K562 (cell line): ENCODE results near the gene BCAN.

Experiments used
- CTCF ChIP-seq, 3 experiments: IDR thresholded peaks in 2 of 3; conservative IDR thresholded peaks in 1 of 3; 2 replicates each; pipeline ENCODE4 v1.5.1; 2011 to 2012; ENCODE audit warnings: low read length in 3 of 3, mild to moderate bottlenecking in 3 of 3, control low read depth in 2 of 3, improper control_type of control experiment in 1 of 3, inconsistent platforms in 1 of 3, low read depth in 1 of 3, mixed read lengths in 1 of 3, moderate library complexity in 1 of 3; ENCODE audit not compliant: insufficient read depth in 2 of 3
- HLTF ChIP-seq: fragments of 450-650 bp; IDR thresholded peaks from 2 replicates; pipeline ENCODE4 v1.6.1; 2016
- HSF4 ChIP-seq: fragments of 250-450 bp; sonication (Bioruptor Pico); IDR thresholded peaks from 2 replicates; pipeline ENCODE4 v2.1.2; 2022; ENCODE audit warnings: mild to moderate bottlenecking, moderate library complexity, borderline replicate concordance
- POLR2A ChIP-seq: fragments of 450-650 bp; conservative IDR thresholded peaks from 2 replicates; pipeline ENCODE4 v1.6.1; 2016
- RFX5 ChIP-seq: IDR thresholded peaks from 2 replicates; pipeline ENCODE4 v1.6.1; 2011; ENCODE audit warnings: low read depth, mild to moderate bottlenecking, improper control_type of control experiment, low read length
- THRB ChIP-seq: fragments of 450-650 bp; formaldehyde crosslinking; conservative IDR thresholded peaks from 2 replicates; pipeline ENCODE4 v1.4.0; 2022; ENCODE audit warnings: mild to moderate bottlenecking, missing genetic modification characterization
- ZBTB8A ChIP-seq: fragments of 450-650 bp; IDR thresholded peaks from 2 replicates; pipeline ENCODE4 v1.6.1; 2018; ENCODE audit warnings: mild to moderate bottlenecking, moderate library complexity; ENCODE audit not compliant: partially characterized antibody
- ZNF3 ChIP-seq: fragments of 250-450 bp; sonication (Bioruptor Pico); IDR thresholded peaks from 2 replicates; pipeline ENCODE4 v1.5.0; 2021; ENCODE audit warnings: mild to moderate bottlenecking, moderate library complexity

GRCh38 chr1:156648951-156649350 is 7.0 kb downstream of the BCAN start:
- TF ChIP-seq ZNF3 (CRISPR knock-in tag) (no peak), CTCF (IDR thresholded peaks at IDR 0.05 in 2 of 3, conservative IDR thresholded peaks at IDR 0.05 in 1 of 3; ENCODE audit: insufficient read depth in 2 of 3, low read depth in 1 of 3, low read length in 3 of 3) (no peak; a peak in 1 of 6 replicates), HLTF (no peak), HSF4 (CRISPR knock-in tag) (no peak), POLR2A (no peak), THRB (no peak), ZBTB8A (no peak), RFX5 (no peak)
